CD4-positive, alpha-beta T cell treated with Interferon alpha-2 for 1 hour (primary cell): ENCODE measurements around the gene ZNF614.
"Not testable (repeated sequence)": the region's sequence is repeated elsewhere in the genome, so short reads cannot be mapped to it uniquely, and the experiment has no call there.

Experiments
- DNase-seq, 2 donors: peaks; one replicate each; pipeline ENCODE4 v3.0.0-alpha.2; 2020 to 2022

ZNF614 gene

DNA sequence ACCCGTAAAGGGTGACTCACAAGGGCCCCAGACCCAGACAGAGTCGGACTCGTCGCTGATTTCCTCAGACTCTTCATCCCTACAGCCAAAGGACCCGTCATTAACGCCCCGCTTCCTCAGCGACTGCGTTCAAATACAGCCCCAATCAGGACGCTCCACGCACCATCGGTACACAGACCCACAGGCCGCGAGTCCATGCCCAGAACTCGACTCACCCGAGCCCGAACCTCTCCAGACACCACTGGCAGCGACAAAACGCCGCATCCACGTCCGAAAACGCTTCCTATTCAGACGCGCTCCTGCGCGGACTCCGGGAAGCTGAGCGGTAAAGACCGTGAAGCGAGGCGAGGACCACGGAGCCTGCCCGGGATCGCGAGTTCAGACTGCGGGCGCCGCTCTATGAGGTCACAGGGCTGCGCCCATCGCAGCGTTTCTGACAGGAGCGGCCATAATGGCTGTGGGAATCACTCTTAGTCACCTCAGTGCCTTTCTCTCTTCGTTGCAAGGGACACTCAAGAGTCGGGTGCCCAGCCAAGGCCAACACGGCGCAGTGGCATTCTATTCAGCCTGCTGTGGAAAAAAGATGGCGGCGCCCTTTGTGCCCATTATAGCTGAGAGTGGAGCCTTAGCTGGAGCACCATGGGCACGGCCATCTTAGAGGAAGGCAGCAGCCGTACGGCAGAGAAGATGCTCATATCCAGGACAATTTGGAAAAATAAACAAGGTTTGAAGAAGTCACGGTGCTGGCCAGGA, at the start of gene ZNF614:
Gene ZNF614, minus strand, starts transcription at position 353 of the 753 bp plus-strand sequence. CDS start 2,634 bp downstream, outside the sequence.
- peak; percentile 80 to 87 for DNase-seq

DNA sequence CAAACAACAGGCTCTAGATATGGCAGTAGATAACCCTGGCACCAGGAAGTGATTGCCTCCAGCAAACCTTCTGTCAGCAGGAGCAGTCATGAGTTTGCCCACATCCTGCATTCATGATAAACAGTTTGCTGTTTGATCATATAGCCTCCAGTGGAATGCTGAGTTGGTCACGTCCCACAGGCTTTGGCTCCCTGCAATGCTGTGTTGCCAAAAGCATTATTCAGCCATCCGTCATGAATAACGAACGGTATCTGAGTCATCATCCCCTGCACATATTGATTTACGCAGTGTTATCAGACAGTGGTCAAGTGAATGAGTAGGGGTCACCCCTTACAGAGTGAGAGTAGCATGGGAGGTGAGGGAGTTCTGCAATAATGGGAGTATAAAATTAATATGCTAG, 42.3 kb upstream of the ZNF614 start:
- no peak for DNase-seq

DNA sequence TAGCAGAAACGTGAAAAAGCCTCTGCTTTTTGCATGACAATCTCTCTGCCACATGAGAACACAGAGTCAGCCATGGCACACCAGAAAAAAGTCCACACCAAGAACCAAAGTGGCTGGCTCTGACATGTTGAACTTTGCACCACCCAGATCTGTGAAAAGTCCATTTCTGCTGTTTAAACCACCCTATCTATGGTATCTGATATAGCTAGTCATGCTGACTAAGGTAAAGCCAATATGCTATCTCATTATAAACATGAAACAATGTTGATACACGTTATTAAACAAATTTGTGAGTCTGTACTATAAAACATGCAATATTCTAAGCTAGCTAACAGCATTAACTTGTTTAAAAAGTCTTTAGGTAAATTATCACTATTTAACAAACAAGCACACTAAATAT, 41.5 kb upstream of the ZNF614 start:
- no peak for DNase-seq

DNA sequence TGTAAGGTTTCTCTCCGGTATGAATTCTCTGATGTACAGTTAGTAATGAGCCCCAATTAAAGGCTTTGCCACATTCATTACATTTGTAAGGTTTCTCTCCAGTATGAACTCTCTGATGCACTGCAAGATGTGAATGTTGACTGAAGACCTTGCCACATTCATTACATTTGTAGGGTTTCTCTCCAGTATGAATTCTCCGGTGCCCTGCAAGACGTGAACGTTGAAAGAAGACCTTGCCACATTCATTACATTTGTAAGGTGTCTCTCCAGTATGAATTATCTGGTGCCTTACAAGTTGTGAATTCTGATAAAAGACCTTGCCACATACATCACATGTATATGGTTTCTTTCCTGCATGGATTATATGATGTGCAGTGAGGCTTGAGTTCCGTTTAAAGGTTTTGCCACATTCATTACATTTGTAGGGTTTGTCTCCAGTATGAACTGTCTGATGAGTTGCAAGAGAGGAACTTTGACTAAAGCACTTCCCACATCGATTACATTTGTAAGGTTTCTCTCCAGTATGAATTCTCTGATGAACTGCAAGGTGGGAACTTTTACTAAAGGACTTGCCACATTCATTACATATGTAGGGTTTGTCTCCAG, 38.2 kb upstream of the ZNF614 start:
- DNase-seq: no peak

DNA sequence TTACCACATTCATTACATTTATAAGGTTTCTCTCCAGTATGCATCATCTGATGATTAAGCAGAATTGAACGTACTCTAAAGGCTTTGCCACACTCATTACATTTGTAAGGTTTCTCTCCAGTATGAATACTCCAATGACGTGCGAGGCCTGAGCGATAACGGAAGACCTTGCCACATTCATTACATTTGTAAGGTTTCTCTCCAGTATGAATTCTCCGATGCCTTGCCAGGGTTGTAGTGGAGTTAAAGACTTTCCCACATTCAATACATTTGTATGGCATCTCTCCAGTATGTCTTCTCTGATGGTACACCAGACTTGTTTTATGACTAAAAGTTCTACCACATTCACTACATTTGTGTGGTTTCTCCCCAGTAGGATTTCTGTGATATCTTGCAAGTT, 37.2 kb upstream of the ZNF614 start:
- DNase-seq: no peak

DNA sequence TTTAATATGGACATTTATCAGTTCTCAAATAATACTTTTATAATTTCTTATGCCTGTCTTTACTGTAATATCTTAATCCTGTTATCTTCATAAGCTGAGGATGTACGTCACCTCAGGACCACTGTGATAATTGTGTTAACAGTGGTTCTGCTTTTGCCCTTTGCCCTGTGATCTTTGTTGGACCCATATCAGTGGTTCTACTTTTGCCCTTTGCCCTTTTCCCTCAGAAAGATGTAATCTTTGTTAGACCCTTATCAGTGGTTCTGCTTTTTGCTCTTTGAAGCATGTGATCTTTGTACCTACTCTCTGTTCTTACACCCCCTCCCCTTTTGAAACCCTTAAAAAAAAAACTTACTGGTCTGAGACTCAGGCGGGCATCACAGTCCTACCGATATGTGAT, 28.3 kb upstream of the ZNF614 start:
- not testable (repeated sequence) for DNase-seq

DNA sequence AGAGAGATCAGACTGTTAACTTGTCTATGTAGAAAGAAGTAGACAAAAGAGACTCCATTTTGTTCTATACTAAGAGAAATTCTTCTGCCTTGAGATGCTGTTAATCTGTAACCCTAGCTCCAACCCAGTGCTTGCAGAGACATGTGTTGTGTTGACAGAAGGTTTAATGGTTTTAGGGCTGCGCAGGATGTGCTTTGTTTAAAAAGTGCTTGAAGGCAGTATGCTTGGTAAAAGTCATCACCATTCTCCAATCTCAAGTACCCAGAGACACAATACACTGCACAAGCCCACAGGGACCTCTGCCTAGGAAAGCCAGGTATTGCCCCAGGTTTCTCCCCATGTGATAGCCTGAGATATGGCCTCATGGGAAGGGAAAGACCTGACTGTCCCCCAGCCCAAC, 23.6 kb upstream of the ZNF614 start:
- not testable (repeated sequence) for DNase-seq

DNA sequence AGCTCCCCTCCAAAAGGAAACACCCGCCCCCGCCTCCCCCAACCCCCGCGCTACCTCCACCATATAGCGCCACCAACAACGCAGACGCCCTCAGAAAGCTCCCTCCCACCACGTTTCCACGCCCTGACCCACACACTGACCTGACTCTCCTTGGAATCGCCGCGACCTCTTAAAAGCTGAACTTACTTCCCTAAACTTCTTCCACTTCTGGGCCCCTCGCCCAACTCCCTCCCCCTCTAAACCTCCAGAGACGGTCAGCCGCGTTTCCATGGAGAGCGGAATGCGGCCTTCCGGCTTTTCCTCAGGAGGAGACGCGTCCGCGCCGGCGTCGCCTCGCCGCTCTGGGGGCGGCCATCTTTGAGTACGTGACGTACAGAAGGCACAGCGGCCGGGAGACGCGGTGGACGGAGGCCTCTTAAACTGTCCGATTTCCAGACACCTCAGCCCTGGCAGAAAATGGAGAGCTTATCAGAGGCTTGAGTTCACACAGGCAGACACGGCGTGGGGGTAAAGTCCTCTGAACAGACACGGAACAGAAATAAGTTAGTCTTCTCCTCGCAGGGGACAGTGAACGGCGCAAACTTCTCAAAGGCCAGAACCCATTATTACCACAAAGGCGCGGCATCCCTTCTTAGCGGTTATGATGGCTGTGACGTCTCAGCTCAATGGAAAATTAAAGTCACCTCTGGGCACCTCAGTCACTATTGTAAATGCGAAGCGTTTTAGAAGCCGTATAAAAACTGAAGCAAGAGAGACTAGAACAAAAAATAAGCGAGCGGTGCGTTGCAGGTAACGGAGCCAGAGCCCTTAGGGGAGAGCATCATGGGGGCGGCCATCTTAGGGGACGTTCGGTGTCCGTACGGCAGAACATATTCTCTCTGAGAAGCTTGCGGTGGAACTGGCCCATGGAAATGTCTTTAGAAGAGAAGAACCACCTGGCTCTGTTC, 20.6 kb upstream of the ZNF614 start, which contains the start of gene ZNF432:
Gene ZNF432, minus strand, starts transcription at position 284 of the 947 bp plus-strand sequence. CDS start 1,970 bp downstream, outside the sequence.
- peak; percentile 84 to 87 for DNase-seq

DNA sequence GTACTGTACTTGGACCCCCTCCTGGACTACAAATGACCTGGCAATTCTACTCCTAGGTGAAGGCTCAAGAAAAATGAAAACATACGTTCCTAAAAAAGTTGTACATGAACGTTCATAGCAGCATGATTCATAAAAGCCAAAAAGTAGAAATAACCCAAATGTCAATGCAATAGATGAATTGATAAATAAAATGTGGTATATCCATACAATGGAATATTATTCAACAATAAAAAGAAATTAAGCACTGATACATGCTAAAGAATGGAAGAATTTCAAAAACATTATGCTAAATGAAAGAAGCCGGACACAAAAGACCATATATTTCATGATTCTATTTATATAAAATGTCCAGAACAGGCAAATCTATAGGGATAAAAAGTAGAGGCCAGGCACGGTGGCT, 11.0 kb upstream of the ZNF614 start:
- no peak for DNase-seq

DNA sequence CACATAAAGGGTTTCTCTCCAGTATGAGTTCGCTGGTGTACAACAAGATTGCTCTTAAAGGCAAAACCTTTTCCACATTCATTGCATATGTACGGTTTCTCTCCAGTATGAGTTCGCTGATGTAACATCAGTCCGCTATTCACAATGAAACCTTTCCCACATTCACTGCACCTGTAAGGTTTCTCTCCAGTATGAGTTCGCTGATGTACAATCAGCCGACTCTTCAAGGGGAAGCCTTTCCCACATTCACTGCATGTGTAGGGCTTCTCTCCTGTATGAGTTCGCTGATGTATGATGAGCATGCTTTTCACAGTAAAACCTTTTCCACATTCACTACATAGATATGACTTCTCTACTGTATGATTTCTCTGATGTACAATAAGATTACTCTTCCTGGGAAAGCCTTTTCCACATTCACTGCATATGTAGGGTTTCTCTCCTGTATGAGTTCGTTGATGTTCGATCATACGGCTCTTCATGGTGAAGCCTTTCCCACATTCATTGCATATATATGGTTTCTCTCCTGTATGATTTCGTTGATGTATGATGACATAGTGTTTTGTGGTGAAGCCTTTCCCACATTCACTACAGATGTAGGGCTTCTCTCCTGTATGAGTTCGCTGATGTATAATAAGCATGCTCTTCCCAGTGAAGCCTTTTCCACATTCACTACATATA, 6.0 kb upstream of the ZNF614 start:
- DNase-seq: no peak

DNA sequence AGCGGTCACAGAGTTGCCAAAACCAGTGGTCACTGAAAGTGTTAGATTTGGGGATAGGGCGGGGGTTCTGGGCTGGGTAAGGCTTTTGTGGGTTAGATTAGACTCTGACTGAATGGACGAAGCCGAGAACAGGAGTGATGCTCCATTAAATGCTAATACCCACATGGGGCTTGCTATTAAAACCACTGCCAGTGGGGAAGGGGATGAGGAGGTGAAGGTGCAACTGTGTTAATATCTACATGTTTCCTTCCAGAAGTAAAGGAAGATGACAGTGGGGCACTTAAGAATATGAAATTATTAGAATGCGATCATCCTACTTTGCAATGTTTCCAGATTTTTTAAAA, 573 bp upstream of the ZNF614 start:
- DNase-seq: no peak

DNA sequence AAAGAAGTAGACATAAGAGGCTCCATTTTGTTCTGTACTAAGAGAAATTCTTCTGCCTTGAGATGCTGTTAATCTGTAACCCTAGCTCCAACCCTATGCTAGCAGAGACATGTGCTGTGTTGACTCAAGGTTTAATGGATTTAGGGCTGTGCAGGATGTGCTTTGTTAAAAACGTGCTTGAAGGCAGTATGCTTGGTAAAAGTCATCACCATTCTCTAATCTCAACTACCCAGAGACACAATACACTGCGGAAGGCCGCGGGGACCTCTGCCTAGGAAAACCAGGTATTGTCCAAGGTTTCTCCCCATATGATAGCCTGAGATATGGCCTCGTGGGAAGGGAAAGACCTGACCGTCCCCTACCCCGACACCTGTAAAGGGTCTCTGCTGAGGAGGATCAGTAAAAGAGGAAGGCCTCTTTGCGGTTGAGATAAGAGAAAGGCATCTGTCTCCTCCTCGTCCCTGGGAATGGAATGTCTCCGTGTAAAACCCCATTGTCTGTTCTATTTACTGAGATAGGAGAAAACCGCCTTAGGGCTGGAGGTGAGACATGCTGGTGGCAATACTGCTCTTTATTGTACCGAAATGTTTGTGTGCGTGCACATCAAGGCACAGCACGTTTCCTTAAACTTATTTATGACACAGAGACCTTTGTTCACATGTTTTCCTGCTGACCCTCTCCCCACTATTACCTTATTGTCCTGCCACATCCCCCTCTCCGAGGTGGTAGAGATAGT, 1.8 kb downstream of the ZNF614 start:
- DNase-seq: not testable (repeated sequence)

DNA sequence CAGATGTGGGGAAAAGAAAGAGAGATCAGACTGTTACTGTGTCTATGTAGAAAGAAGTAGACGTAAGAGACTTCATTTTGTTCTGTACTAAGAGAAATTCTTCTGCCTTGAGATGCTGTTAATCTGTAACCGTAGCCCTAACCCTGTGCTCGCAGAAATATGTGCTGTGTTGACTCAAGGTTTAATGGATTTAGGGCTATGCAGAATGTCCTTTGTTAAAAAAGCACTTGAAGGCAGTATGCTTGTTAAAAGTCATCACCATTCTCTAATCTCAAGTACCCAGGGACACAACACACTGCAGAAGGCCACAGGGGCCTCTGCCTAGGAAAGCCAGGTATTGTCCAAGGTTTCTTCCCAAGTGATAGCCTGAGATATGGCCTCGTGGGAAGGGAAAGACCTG, 3.7 kb downstream of the ZNF614 start:
- not testable (repeated sequence) for DNase-seq

DNA sequence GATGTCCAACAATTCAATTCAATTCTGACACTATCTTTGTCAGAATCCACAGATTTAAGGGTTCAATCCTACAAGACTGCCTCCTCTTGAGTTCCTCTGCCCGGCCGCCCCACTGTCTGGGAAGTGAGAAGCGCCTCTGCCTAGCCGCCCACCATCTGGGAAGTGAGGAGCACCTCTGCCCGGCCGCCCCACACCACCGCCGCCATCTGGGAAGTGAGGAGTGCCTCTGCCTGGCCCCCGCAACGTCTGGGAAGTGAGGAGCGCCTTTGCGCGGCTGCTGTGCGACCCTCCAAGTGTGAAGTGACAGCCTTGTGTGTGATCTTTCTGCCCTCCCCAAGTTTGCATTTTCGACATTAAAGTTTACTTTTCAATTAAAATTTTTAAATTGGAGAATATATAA, 6.0 kb downstream of the ZNF614 start:
- no peak for DNase-seq

DNA sequence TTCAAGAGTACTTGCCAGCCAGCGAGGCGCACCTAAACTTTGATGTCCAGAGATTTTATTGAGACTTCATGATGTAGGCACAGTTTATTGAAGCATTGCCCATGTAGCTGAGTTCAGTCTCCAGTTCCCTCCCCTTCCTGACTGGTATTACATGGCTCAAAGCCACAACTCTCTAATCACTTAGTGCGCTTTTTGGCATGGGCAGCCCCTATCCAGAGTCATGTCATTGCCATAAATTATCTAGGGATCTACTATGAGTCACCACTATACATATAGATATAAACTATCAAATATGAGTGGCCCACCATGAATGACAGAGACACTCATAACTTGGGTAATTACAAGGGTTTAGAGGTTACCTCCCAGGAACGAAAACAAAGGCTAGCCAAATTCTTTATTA, 7.7 kb downstream of the ZNF614 start:
- DNase-seq: no peak

DNA sequence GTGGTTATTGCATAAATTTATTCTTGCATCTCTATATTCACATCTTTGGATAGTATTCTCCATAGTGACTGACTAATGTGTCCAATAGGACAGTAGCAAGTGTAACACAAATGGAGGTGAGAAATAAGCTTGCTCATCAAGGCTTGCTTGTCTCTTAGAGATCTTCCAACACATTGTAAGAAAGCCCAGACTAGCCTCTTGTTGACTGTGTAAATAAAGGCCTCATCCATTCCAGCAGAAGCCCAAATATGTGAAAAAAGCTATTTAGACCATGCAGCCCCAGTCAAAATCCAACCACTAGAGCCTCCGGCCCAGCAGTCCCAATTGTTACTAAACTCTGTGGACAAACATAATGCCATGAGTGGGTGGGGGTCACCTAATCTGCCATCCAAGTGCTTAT, 17.5 kb downstream of the ZNF614 start:
- DNase-seq: no peak

DNA sequence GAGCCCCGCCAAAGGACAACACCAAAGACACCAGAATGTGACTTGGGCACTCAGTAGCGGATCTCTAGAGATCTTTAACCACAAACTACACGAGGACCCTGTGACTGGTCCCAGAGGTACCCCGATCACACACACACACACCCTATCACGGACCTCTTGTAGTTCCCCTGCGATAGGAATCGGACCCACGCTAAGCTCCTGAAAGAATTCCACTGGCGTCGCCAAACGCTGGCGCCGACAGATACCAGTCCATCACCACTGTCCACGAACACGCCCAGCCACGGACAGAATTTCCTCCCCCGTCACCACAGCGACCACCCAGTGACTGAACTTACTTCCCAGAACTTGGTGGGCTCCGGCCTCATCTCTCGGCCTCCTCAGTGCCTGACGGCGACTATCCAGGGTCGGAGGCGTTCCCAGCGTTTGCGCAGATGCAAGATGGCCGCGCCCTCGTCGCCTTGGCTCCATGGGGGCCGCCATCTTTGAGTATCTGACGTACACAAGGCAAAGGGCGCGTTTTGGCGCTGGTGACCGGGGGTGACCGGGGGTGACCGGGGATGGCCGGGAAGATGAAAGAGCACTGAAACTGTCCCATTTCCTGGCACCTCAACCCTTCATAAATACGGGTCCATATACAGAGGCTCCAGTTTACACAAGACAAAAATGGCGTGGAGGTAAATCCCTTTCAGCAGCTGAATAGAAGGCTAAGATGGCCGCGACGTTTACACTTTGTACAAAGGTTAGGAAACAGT, 20.2 kb downstream of the ZNF614 start, which contains the start of gene ZNF615:
Gene ZNF615, minus strand, starts transcription at position 406 of the 752 bp plus-strand sequence. CDS start 4,500 bp downstream, outside the sequence.
- peak; percentile 82 to 90 for DNase-seq

DNA sequence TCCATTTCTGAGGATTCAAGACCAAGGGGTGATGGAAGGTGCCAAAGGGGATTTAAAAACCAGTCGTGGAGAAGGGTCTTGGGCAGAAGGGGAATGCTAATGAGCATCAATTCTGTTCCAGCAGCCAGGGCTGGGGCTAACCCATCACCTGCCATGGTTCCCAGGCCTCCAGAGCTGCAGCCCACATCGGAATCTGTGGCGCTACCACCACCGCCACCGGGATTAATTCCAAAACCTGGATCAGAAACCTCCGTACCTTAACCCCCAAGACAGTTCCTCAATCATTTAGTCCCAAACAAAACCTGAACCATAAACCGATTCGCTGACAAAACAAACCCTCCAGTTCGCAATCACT, 20.8 kb downstream of the ZNF614 start:
- DNase-seq: no peak

DNA sequence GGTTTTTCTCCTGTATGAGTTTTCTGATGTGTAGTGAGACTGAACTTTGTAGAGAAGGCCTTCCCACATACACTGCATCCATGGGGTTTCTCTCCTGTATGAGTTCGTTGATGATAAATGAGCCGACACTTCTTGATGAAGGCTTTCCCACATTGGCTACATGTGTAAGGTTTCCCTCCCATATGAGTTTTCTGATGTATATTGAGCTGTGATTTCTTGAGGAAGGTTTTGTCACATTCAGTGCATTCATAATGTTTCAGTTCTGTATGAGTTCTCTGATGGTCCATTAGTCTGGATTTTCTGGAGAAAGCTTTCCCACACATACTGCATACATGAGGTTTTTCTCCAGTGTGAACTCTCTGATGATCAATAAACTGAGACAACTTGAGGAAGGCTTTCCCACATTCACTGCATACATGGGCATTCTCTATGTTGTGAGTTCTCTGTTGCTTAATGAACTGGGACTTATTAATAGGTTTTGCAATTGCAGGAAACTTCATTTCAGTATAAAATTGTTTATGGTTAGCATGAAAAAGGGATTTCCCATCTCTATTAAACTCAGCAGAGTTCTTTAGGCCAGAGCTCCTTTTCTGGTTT, 34.0 kb downstream of the ZNF614 start:
- no peak for DNase-seq

DNA sequence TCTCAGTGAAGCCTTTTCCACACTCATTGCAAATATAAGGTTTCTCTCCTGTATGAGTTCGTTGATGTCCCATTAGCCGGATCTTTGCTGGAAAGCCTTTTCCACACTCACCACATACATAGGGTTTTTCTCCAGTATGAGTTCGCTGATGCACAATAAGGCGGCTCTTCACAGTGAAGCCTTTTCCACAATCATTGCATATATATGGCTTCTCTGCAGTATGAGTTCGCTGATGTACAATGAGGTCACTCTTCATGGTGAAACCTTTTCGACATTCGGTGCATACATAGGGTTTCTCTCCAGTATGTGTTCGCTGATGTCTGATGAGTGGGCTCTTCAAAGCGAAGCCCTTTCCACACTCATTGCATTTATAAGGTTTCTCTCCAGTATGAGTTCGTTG, 34.8 kb downstream of the ZNF614 start:
- DNase-seq: no peak
